K562 (cell line): ENCODE results near the gene SRI. TPM values are rescaled to one million over a fixed set of nuclear protein-coding genes. Genes with fewer than 3 reads are reported as not detected.

Experiments
- ATAC-seq: fragments of 200-7000 bp; cut with Tn5 transposase; 3 replicates; pipeline ENCODE4 v1.9.1; 2020; ENCODE audit warnings: moderate library complexity
- BruUV-seq: library from RNA; stranded (reverse); fragments of 400-500 nt; replicated peaks from 2 replicates; lab custom pipeline; 2021; lab: Mats Ljungman, UMichigan
- CTCF ChIA-PET: fragments of 300-600 bp; formaldehyde crosslinking; extraction: SDS; loops from one replicate; lab custom pipeline; 2021; ENCODE audit warnings: low intra/inter-chr PET ratio; lab: Yijun Ruan, JAX
- POLR2A ChIA-PET: fragments of 300-600, 350-650 bp; sonication (Branson Sonifier 250); formaldehyde crosslinking; extraction: SDS; loops from one replicate; lab custom pipeline; 2021; ENCODE audit warnings: antibody characterized with exemption, inconsistent platforms; lab: Yijun Ruan, JAX
- DNase-seq, 4 experiments: peaks; one replicate each; pipeline versions ENCODE4 v3.0.0 to v3.0.0-alpha.2; 2011 to 2018; ENCODE audit warnings: low spot score in 3 of 4, mixed read lengths in 3 of 4; ENCODE audit errors: extremely low read depth in 1 of 4
- FAIRE-seq: peaks from 2 replicates; lab custom pipeline; 2011; peaks lifted over from hg19 to GRCh38; lab: Jason Lieb, UNC
- H2AFZ ChIP-seq: 2 replicates; pipeline ENCODE4 v1.6.0; 2011; ENCODE audit warnings: low read depth, low read length, control low read depth, inconsistent platforms
- H3K27ac ChIP-seq: fragments of 200-600 bp; 3 replicates; pipeline ENCODE4 v1.8.0; 2011; ENCODE audit warnings: low read depth, mild to moderate bottlenecking, control low read depth, inconsistent platforms, low read length, moderate library complexity, mixed read lengths; ENCODE audit errors: extremely low read depth
- H3K27me3 ChIP-seq, 2 experiments: fragments of 300-600 bp in 1 of 2; 2 replicates in 1 of 2; 3 replicates in 1 of 2; pipeline versions ENCODE4 v1.6.0 to v1.8.0; 2011; ENCODE audit warnings: inconsistent platforms in 2 of 2, low read length in 2 of 2, mild to moderate bottlenecking in 1 of 2, mixed read lengths in 1 of 2, moderate library complexity in 1 of 2; ENCODE audit not compliant: control insufficient read depth in 2 of 2, insufficient read depth in 2 of 2
- H3K36me3 ChIP-seq: fragments of 300-600 bp; 3 replicates; pipeline ENCODE4 v1.8.0; 2011; ENCODE audit warnings: mild to moderate bottlenecking, low read length, inconsistent platforms; ENCODE audit not compliant: control insufficient read depth, insufficient read depth
- H3K4me1 ChIP-seq, 2 experiments: fragments of 200-600 bp in 1 of 2; replicated peaks in 1 of 2; 2 replicates in 1 of 2; 3 replicates in 1 of 2; pipeline versions ENCODE4 v1.5.1 to v1.8.0; 2011; ENCODE audit warnings: inconsistent platforms in 2 of 2, low read length in 2 of 2, mild to moderate bottlenecking in 1 of 2, mixed read lengths in 1 of 2, moderate library complexity in 1 of 2; ENCODE audit not compliant: control insufficient read depth in 2 of 2, insufficient read depth in 2 of 2
- H3K4me2 ChIP-seq: 2 replicates; pipeline ENCODE4 v1.6.1; 2011; ENCODE audit warnings: low read length, control low read depth, inconsistent platforms, mixed read lengths; ENCODE audit not compliant: insufficient read depth
- H3K4me3 ChIP-seq: fragments of 200-600 bp; sonication (generic), shearing (Covaris generic); 2 replicates; pipeline ENCODE4 v1.5.1; 2016; ENCODE audit warnings: control low read depth, inconsistent platforms
- H3K79me2 ChIP-seq: fragments of 200-600 bp; 3 replicates; pipeline ENCODE4 v1.8.0; 2011; ENCODE audit warnings: low read length, inconsistent platforms; ENCODE audit not compliant: control insufficient read depth, insufficient read depth
- H3K9ac ChIP-seq, 2 experiments: 2 replicates each; pipeline versions ENCODE4 v1.6.0 to v1.6.1; 2011; ENCODE audit warnings: low read depth in 2 of 2, low read length in 2 of 2, control low read depth in 1 of 2, inconsistent platforms in 1 of 2, mild to moderate bottlenecking in 1 of 2, mixed read lengths in 1 of 2; ENCODE audit not compliant: insufficient read depth in 1 of 2
- H3K9me1 ChIP-seq: one replicate; pipeline ENCODE4 v1.6.0; 2011; ENCODE audit warnings: inconsistent platforms, mild to moderate bottlenecking, low read length, moderate library complexity; ENCODE audit not compliant: control insufficient read depth, insufficient read depth
- H3K9me3 ChIP-seq: replicated peaks from 2 replicates; pipeline ENCODE4 v1.5.1; 2011; ENCODE audit warnings: low read depth, low read length, inconsistent platforms; ENCODE audit not compliant: control insufficient read depth, insufficient read depth
- H4K20me1 ChIP-seq: replicated peaks from 2 replicates; pipeline ENCODE4 v1.6.1; 2011; ENCODE audit warnings: low read length, inconsistent platforms, mixed read lengths; ENCODE audit not compliant: control insufficient read depth, insufficient read depth
- NCOR1 ChIP-seq: fragments of 450-650 bp; IDR thresholded peaks from 2 replicates; pipeline ENCODE4 v1.6.1; 2016; ENCODE audit warnings: mild to moderate bottlenecking, moderate library complexity
- NFXL1 ChIP-seq: fragments of 450-650 bp; formaldehyde crosslinking; IDR thresholded peaks from 2 replicates; pipeline ENCODE4 v1.4.0; 2021; ENCODE audit warnings: mild to moderate bottlenecking
- RAD21 ChIP-seq, 2 experiments: fragments of 250-450 bp in 1 of 2; fragments of 450-650 bp in 1 of 2; sonication (Bioruptor Pico) in 1 of 2; formaldehyde crosslinking in 1 of 2; IDR thresholded peaks in 1 of 2; conservative IDR thresholded peaks in 1 of 2; 2 replicates each; pipeline versions ENCODE4 v1.4.0 to v1.8.0; 2020 to 2022; ENCODE audit warnings: mild to moderate bottlenecking in 2 of 2, moderate library complexity in 1 of 2
- THRAP3 ChIP-seq: fragments of 450-650 bp; IDR thresholded peaks from 2 replicates; pipeline ENCODE4 v1.6.1; 2016; ENCODE audit warnings: mild to moderate bottlenecking, inconsistent platforms, borderline replicate concordance
- WGBS: fragments of 100-300 bp; shearing (Covaris generic); methylation state at CpG from one replicate; pipeline ENCODE4 v1.1.6; 2016; ENCODE audit warnings: low coverage, mixed read lengths; ENCODE audit not compliant: insufficient coverage; ENCODE audit errors: missing lambda C conversion rate; 5-methylcytosine and 5-hydroxymethylcytosine counted together
- in situ Hi-C: fragments of 300-500 bp; cut with MboI; formaldehyde crosslinking; loops from 4 replicates; pipeline ENCODE4 v1.15.0; 2018; ENCODE audit warnings: inconsistent platforms, mixed read lengths
- intact Hi-C: fragments of 100-400 bp; cut with micrococcal nuclease; formaldehyde crosslinking; loops from 2 replicates; pipeline ENCODE4 v1.14.2; 2022
- polyA plus RNA-seq, 8 experiments: library from polyadenylated mRNA; depleted of rRNA in 4 of 8; stranded (reverse) in 5 of 8; unstranded in 3 of 8; fragments of >200 nt; fragmentation: Nextera tagmentation in 2 of 8; fragmentation: Illumina TruSeq in 1 of 8; extraction: Ambion mirVana in 2 of 8; extraction: Trizol in 1 of 8; gene quantifications; 2 replicates each; pipeline versions ENCODE4 v1.2.1 to v1.2.3, GENCODE V29; 2011 to 2014; ENCODE audit warnings: inconsistent platforms in 1 of 8, missing spikeins in 1 of 8
- total RNA-seq, 7 experiments: library from RNA; depleted of rRNA in 6 of 7; stranded (reverse); fragments of >200 nt in 6 of 7; fragmentation: Illumina TruSeq in 2 of 7; extraction: Trizol in 2 of 7; gene quantifications; 2 replicates each; pipeline versions ENCODE4 v1.2.1 to v1.2.3, GENCODE V29; 2011 to 2021; ENCODE audit warnings: low replicate concordance in 1 of 7
- TF ChIP-seq, protein P1 (sequence below), 3 experiments: IDR thresholded peaks in 2 of 3; conservative IDR thresholded peaks in 1 of 3; 2 replicates each; pipeline ENCODE4 v1.5.1; 2011 to 2012; ENCODE audit warnings: low read length in 3 of 3, mild to moderate bottlenecking in 3 of 3, control low read depth in 2 of 3, improper control_type of control experiment in 1 of 3, inconsistent platforms in 1 of 3, low read depth in 1 of 3, mixed read lengths in 1 of 3, moderate library complexity in 1 of 3; ENCODE audit not compliant: insufficient read depth in 2 of 3

SRI gene
- total and polyA plus RNA-seq, 9 of the 15 experiments (the other 6 are each of a cell fraction or from before 2014, with no cell fraction given): 56.4 to 158 (median 119) TPM

DNA sequence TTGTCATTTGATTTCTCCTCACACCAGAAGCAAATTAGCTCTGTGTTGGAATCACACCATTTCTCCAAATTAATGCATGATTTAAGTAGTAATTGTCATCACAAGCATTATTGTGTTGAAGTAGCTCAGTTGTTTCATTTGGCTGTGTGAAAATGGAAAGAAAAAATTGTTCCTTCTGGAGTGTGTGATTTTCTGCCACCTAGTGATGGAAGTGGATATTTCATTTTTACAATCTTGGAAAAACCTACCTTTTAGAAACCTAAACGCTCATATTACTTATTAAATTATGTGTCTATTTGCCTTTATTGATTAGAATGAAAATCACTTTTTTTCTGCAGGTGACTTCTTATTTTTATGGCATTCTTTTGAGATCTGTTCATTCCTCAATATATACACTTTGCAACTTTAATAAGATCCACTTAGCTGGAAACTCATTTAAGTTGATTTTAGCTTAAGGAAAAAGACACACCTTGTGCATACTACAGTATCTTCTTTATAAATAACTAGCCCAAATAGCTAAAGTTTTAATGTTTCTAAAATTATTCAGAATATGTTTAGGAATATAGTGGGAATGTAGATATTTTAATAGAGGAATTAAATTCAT lies 50.0 kb downstream of the SRI start:
- FAIRE-seq: peak; percentile 64
- CTCF ChIA-PET: interaction anchor here (1.4 kb wide), 1 partner anchor 372 kb away, joined by 6 read pairs; no protein-coding TSS in a partner anchor

More for the DNA sequence above, 50.0 kb downstream of the SRI start:
- no peak overlapping the region for H2AFZ ChIP-seq
- H3K9me3 ChIP-seq: no peaks in the 10 kb centered on the region
- no peaks in the 10 kb centered on the region for H3K4me1 ChIP-seq
- no peaks in the 10 kb centered on the region for H3K79me2 ChIP-seq
- intact Hi-C loops: loop anchor here (5.0 kb wide), 1 partner anchor 663 kb away; no protein-coding TSS in a partner anchor
- DNase-seq: peak in 3 of 4 experiments; percentile 9 to 28 (median 24)
- peak; percentile 62; the same call in 2 of the 3 replicates for ATAC-seq
- no peak overlapping the region for H3K4me2 ChIP-seq
- H3K9me1 ChIP-seq: no peaks in the 10 kb centered on the region
- no peak overlapping the region for H3K27ac ChIP-seq
- H3K27me3 ChIP-seq: no peaks in the 10 kb centered on the region; a peak in 1 of 5 replicates
- in situ Hi-C loops: no loop called here
- 0% methylated on average over 1 of the region's 1 CpG for WGBS
- POLR2A ChIA-PET: no interaction called here
- no TSS peak for BruUV-seq
- H3K9ac ChIP-seq: no peak overlapping the region
- no peak overlapping the region for H3K4me3 ChIP-seq
- H3K36me3 ChIP-seq: no peaks in the 10 kb centered on the region
- no peaks in the 10 kb centered on the region for H4K20me1 ChIP-seq
- TF ChIP-seq NCOR1 (peak; percentile 4; the same call in 1 of the 2 replicates), THRAP3 (no peak), RAD21 (CRISPR knock-in tag; conservative IDR thresholded peaks at IDR 0.05 in 1 of 2, IDR thresholded peaks at IDR 0.05 in 1 of 2) (peak; percentile 39 to 59), NFXL1 (no peak)
- TF ChIP-seq, protein P1, sequence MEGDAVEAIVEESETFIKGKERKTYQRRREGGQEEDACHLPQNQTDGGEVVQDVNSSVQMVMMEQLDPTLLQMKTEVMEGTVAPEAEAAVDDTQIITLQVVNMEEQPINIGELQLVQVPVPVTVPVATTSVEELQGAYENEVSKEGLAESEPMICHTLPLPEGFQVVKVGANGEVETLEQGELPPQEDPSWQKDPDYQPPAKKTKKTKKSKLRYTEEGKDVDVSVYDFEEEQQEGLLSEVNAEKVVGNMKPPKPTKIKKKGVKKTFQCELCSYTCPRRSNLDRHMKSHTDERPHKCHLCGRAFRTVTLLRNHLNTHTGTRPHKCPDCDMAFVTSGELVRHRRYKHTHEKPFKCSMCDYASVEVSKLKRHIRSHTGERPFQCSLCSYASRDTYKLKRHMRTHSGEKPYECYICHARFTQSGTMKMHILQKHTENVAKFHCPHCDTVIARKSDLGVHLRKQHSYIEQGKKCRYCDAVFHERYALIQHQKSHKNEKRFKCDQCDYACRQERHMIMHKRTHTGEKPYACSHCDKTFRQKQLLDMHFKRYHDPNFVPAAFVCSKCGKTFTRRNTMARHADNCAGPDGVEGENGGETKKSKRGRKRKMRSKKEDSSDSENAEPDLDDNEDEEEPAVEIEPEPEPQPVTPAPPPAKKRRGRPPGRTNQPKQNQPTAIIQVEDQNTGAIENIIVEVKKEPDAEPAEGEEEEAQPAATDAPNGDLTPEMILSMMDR (IDR thresholded peaks at IDR 0.05 in 2 of 3, conservative IDR thresholded peaks at IDR 0.05 in 1 of 3; ENCODE audit: insufficient read depth in 2 of 3, low read depth in 1 of 3, low read length in 3 of 3): peak; percentile 20 to 63 (median 51); a peak in 4 of 6 replicates
